GM23338 (cell line): ENCODE data around the gene PPP1CB. TPM values are rescaled to one million over a fixed set of nuclear protein-coding genes. Genes with fewer than 3 reads are reported as not detected.

Experiments
- ATAC-seq: fragments of 200-7000 bp; cut with Tn5 transposase; 3 replicates; pipeline ENCODE4 v1.9.1; 2020
- DNase-seq: peaks from one replicate; pipeline ENCODE4 v3.0.0-alpha.2; 2015; ENCODE audit warnings: low spot score
- H2AFZ ChIP-seq: fragments of 200-600 bp; sonication (generic); 2 replicates; pipeline ENCODE4 v1.8.0; 2016; ENCODE audit warnings: antibody characterized with exemption, mild to moderate bottlenecking, moderate library complexity
- H3F3A ChIP-seq: fragments of 200-600 bp; sonication (generic); replicated peaks from 2 replicates; pipeline ENCODE4 v1.8.0; 2017; ENCODE audit warnings: antibody characterized with exemption, mixed run types, low read depth
- H3K27ac ChIP-seq: fragments of 200-600 bp; sonication (generic); 2 replicates; pipeline ENCODE4 v1.6.1; 2016; ENCODE audit warnings: low read depth
- H3K27me3 ChIP-seq: fragments of 200-600 bp; sonication (generic); 2 replicates; pipeline ENCODE4 v1.8.0; 2016; ENCODE audit warnings: mild to moderate bottlenecking, mixed run types, moderate library complexity; ENCODE audit not compliant: insufficient read depth
- H3K36me3 ChIP-seq: fragments of 200-600 bp; sonication (generic); 2 replicates; pipeline ENCODE4 v1.8.0; 2016; ENCODE audit warnings: mild to moderate bottlenecking; ENCODE audit not compliant: insufficient read depth
- H3K4me1 ChIP-seq: fragments of 200-600 bp; sonication (generic); 2 replicates; pipeline ENCODE4 v1.8.0; 2016; ENCODE audit warnings: mild to moderate bottlenecking, moderate library complexity; ENCODE audit not compliant: insufficient read depth
- H3K4me2 ChIP-seq: fragments of 200-600 bp; sonication (generic); 2 replicates; pipeline ENCODE4 v1.7.1; 2017; ENCODE audit warnings: mixed run types
- H3K4me3 ChIP-seq: fragments of 200-600 bp; sonication (generic); 2 replicates; pipeline ENCODE4 v1.6.1; 2016; ENCODE audit warnings: mixed run types
- H3K79me2 ChIP-seq: fragments of 200-600 bp; sonication (generic); replicated peaks from 2 replicates; pipeline ENCODE4 v1.8.0; 2017; ENCODE audit warnings: mild to moderate bottlenecking; ENCODE audit not compliant: insufficient read depth
- H3K9me2 ChIP-seq: fragments of 200-600 bp; sonication (generic); 2 replicates; pipeline ENCODE4 v1.8.0; 2017; ENCODE audit not compliant: insufficient read depth
- H4K20me1 ChIP-seq: fragments of 200-600 bp; sonication (generic); replicated peaks from 2 replicates; pipeline ENCODE4 v1.8.0; 2017; ENCODE audit warnings: mild to moderate bottlenecking; ENCODE audit not compliant: insufficient read depth
- H3K27ac Mint-ChIP-seq: 2 replicates; pipeline ENCODE4 v1.8.0; 2020; ENCODE audit warnings: inconsistent platforms, mild to moderate bottlenecking, moderate library complexity, mixed read lengths
- H3K27me3 Mint-ChIP-seq: 3 replicates; pipeline ENCODE4 v1.8.0; 2022; ENCODE audit warnings: low read depth, mild to moderate bottlenecking, moderate library complexity, mixed read lengths, inconsistent platforms; ENCODE audit not compliant: insufficient read depth, poor library complexity
- H3K36me3 Mint-ChIP-seq: 3 replicates; pipeline ENCODE4 v1.8.0; 2021; ENCODE audit warnings: low read depth, mild to moderate bottlenecking, inconsistent platforms, moderate library complexity, mixed read lengths
- H3K4me1 Mint-ChIP-seq: 3 replicates; pipeline ENCODE4 v1.8.0; 2020; ENCODE audit warnings: mild to moderate bottlenecking, inconsistent platforms, mixed read lengths
- H3K4me3 Mint-ChIP-seq: 3 replicates; pipeline ENCODE4 v1.8.0; 2021; ENCODE audit warnings: moderate library complexity, mild to moderate bottlenecking, inconsistent platforms, mixed read lengths
- H3K9me3 Mint-ChIP-seq: 3 replicates; pipeline ENCODE4 v1.8.0; 2020; ENCODE audit warnings: moderate library complexity, mild to moderate bottlenecking, inconsistent platforms, mixed read lengths
- CTCF ChIP-seq, 2 experiments: fragments of 200-600 bp in 1 of 2; sonication (generic) in 1 of 2; conservative IDR thresholded peaks; 2 replicates each; pipeline versions ENCODE4 v1.5.1 to v1.6.1; 2016 to 2017; ENCODE audit warnings: antibody characterized with exemption in 2 of 2, low read depth in 2 of 2, mild to moderate bottlenecking in 2 of 2, moderate library complexity in 1 of 2
- EZH2phosphoT487 ChIP-seq: fragments of 200-600 bp; sonication (generic); IDR thresholded peaks from one replicate; pipeline ENCODE4 v1.8.1; 2018; ENCODE audit warnings: antibody characterized with exemption; ENCODE audit not compliant: unreplicated experiment
- JUNB ChIP-seq: IDR thresholded peaks from one replicate; pipeline ENCODE4 v1.6.1; 2016; ENCODE audit warnings: antibody characterized with exemption; ENCODE audit not compliant: unreplicated experiment
- STAT1 ChIP-seq: IDR thresholded peaks from one replicate; pipeline ENCODE4 v1.6.1; 2016; ENCODE audit warnings: antibody characterized with exemption; ENCODE audit not compliant: unreplicated experiment
- ZNF462 ChIP-seq: fragments of 250-450 bp; sonication (Bioruptor Pico); IDR thresholded peaks from 2 replicates; pipeline ENCODE4 v1.5.0; 2020; ENCODE audit warnings: mild to moderate bottlenecking, moderate library complexity
- polyA plus RNA-seq: library from polyadenylated mRNA; unstranded; fragments of >200 nt; fragmentation: Nextera tagmentation; extraction: Ambion mirVana; gene quantifications from 2 replicates; pipeline ENCODE4 v1.2.1, GENCODE V29; 2016
- total RNA-seq: library from RNA; depleted of rRNA; stranded (reverse); fragments of >200 nt; shearing (Covaris generic); gene quantifications from 2 replicates; pipeline ENCODE4 v1.2.3, GENCODE V29; 2014

Gene PPP1CB
- total and polyA plus RNA-seq, 2 experiments from 2014 or later = 103 to 118 TPM

GRCh38 chr2:28766070-28766469 is 14.4 kb downstream of the PPP1CB start:
- H3K27ac Mint-ChIP-seq = no peak overlapping the region
- H3K4me2 ChIP-seq = no peak overlapping the region
- no peak overlapping the region for H2AFZ ChIP-seq
- H3K4me1 Mint-ChIP-seq = peaks cover 18% of the 10 kb centered on the region; the same call in 2 of the 3 replicates
- no peak overlapping the region for H3K4me3 Mint-ChIP-seq
- no peaks in the 10 kb centered on the region for H3F3A ChIP-seq
- H3K27ac ChIP-seq = no peak overlapping the region
- peaks cover 47% of the 10 kb centered on the region for H4K20me1 ChIP-seq
- peaks cover 100% of the 10 kb centered on the region for H3K79me2 ChIP-seq
- TF ChIP-seq STAT1 = no peak
- H3K9me2 ChIP-seq = no peaks in the 10 kb centered on the region
- H3K27me3 ChIP-seq = no peaks in the 10 kb centered on the region
- H3K9me3 Mint-ChIP-seq = no peaks in the 10 kb centered on the region
- 0 out of 3 replicates have a peak, but pooled peaks cover 7% of the 10 kb centered on the region for H3K36me3 Mint-ChIP-seq
- no peaks in the 10 kb centered on the region for H3K4me1 ChIP-seq
- H3K36me3 ChIP-seq = no peaks in the 10 kb centered on the region
- no peak overlapping the region for H3K4me3 ChIP-seq
- ATAC-seq = no peak
- DNase-seq = no peak
- H3K27me3 Mint-ChIP-seq = peaks cover 4% of the 10 kb centered on the region

GRCh38 chr2:28767337-28767736 is 15.7 kb downstream of the PPP1CB start:
- H3K36me3 Mint-ChIP-seq = 0 out of 3 replicates have a peak, but pooled peaks cover 3% of the 10 kb centered on the region
- no peaks in the 10 kb centered on the region for H3K36me3 ChIP-seq

More at GRCh38 chr2:28767337-28767736, 15.7 kb downstream of the PPP1CB start:
- Histone ChIP-seq H3K4me1 (no peaks in the 10 kb centered on the region), H3K79me2 (peaks cover 100% of the 10 kb centered on the region), H3K4me3 (no peak overlapping the region), H3K9me2 (no peaks in the 10 kb centered on the region), H3K4me2 (no peak overlapping the region), H4K20me1 (peaks cover 44% of the 10 kb centered on the region; the same call in 1 of the 2 replicates), H2AFZ (no peak overlapping the region), H3K27me3 (no peaks in the 10 kb centered on the region), H3K27ac (no peak overlapping the region), H3F3A (no peaks in the 10 kb centered on the region)
- DNase-seq (no peak), ATAC-seq (no peak)
- peaks cover 18% of the 10 kb centered on the region; the same call in 2 of the 3 replicates for H3K4me1 Mint-ChIP-seq
- no peak for TF ChIP-seq JUNB
- TF ChIP-seq CTCF (conservative IDR thresholded peaks at IDR 0.05; ENCODE audit: low read depth in 2 of 2) = no peak
- TF ChIP-seq ZNF462 (CRISPR knock-in tag) = no peak
- TF ChIP-seq STAT1 = no peak
- no peak for TF ChIP-seq EZH2phosphoT487
- no peak overlapping the region for H3K4me3 Mint-ChIP-seq
- no peaks in the 10 kb centered on the region for H3K9me3 Mint-ChIP-seq
- peaks cover 4% of the 10 kb centered on the region for H3K27me3 Mint-ChIP-seq
- no peak overlapping the region for H3K27ac Mint-ChIP-seq
